DMS153 treated with DMSO at 0.1 percent for 48 hours (cell line): ENCODE results near the gene SULT2A1.
"Not testable (repeated sequence)": the region's sequence is repeated elsewhere in the genome, so short reads cannot be mapped to it uniquely, and the experiment has no call there.

Experiments
- DNase-seq: peaks from one replicate; lab custom pipeline; 2025; ENCODE audit not compliant: unreplicated experiment; lab: John Stamatoyannopoulos, UW

SULT2A1 gene

GRCh38 chr19:47886010-47886559 lies at the start of gene SULT2A1:
SULT2A1 (minus strand) TSS chr19:47886315; CDS start chr19:47886257, 58 bp downstream.
- DNase-seq = no peak

- DNase-seq = not testable (repeated sequence)
Observed at GRCh38 chr19:47928581-47928980, 42.5 kb upstream of the SULT2A1 start.

DNA sequence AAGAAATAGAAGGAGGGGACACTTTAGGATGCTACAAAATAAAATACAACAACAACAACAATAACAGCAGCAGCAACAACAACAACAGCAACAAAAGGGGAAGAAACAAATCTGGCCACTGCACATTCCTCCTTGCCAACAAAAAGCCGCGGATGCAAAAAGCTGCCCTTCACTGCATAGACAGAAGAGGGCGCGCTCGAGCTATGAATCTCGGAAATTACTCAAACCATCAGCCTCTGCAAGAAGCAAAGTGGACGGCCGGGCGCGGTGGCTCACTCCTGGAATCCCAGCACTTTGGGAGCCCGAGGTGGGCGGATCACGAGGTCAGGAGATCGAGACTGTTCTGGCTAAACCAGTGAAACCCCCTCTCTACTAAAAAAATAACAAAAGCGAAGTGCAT lies 34.0 kb upstream of the SULT2A1 start:
- DNase-seq = not testable (repeated sequence)

DNA sequence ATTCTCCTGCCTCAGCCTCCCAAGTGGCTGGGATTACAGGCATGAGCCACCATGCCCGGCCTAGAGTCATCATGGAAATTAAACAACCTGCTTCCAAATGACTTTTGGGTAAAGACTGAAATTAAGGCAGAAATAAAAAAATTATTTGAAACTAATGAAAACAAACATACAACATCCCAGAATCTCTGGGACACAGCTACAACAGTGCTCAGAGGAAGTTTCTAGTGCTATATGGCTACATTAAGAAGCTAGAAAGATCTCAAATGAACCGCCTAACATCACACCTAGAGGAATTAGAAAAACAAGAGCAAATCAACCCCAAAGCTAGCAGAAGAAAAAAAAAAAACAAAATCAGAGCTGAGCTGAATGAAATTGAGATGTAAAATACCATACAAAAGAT lies 24.1 kb upstream of the SULT2A1 start:
- not testable (repeated sequence) for DNase-seq

DNA sequence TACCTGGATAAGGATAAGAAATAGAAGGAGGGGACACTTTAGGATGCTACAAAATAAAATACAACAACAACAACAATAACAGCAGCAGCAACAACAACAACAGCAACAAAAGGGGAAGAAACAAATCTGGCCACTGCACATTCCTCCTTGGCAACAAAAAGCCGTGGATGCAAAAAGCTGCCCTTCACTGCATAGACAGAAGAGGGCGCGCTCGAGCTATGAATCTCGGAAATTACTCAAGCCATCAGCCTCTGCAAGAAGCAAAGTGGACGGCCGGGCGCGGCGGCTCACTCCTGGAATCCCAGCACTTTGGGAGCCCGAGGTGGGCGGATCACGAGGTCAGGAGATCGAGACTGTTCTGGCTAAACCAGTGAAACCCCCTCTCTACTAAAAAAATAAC lies 23.2 kb upstream of the SULT2A1 start:
- DNase-seq = not testable (repeated sequence)

GRCh38 chr19:47901370-47901769 lies 15.3 kb upstream of the SULT2A1 start:
- DNase-seq = no peak

GRCh38 chr19:47899335-47899734 lies 13.2 kb upstream of the SULT2A1 start:
- no peak for DNase-seq

- DNase-seq = no peak
Observed at GRCh38 chr19:47897861-47898260, 11.7 kb upstream of the SULT2A1 start.

DNA sequence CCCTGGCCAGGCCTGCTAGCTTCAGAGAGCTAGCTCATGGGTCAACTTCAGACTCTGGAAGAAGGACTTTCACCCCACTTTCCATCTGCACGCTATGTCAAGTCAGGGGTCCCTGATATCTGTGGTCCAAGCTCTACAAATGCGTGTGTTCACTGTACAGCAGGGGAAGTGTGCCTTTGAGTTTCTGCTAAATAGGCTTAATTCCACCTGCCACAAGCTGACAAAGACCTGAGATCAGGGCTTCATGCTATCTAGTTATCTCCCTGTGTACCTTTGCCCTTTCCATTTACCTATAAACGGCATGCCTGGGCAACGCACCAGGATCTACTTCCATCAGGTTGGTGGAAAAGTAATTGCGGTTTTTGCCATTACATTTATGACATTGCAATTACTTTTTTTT lies 10.7 kb upstream of the SULT2A1 start:
- no peak for DNase-seq

DNA sequence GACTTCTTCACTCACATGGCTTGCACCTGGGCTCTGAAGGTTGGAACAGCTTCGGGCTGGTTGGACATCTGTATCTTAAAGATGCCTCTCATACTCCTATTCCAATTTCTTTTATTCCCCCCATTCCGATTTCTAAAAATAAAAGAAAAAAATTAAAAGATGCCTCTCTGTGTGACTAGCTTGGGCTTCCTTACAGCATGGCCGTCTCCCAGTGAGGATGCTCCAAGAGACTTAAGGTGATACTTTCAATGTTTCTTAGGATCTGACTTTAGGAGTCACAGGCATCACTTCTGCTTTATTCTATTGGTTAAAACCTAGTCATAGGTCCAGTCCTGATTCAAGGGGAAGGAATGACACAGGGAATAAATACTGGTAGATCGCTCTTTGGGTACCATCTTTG lies 9.9 kb upstream of the SULT2A1 start:
- DNase-seq = no peak

DNA sequence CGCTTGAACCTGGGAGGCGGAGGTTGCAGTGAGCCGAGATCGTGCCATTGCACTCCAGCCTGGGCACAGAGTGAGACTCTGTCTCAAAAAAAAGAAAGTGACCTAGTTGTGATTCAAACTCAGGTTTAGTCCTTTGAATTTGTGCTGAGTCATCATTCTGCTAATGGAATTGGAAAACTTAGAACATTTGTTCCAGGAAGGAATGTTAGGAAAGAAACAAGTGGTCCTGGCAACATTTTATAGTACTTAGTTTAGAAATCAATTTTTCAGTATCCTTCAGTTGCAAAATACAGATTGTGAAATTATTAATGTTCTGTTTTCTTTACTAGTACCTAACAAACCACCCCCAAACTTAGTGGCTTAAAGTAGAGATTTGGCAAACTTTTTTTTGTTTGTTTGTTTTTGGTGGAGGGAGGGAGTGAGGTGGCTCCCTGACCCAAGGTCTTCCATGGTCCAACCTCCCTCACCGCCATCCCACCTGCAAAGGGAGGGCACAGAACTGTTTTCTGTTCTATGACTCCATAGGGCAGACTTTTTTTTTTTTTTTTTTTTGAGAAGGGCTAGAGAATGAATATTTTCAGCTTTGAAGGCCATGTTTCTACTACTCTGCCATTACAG lies 9.2 kb upstream of the SULT2A1 start:
- DNase-seq = no peak

DNA sequence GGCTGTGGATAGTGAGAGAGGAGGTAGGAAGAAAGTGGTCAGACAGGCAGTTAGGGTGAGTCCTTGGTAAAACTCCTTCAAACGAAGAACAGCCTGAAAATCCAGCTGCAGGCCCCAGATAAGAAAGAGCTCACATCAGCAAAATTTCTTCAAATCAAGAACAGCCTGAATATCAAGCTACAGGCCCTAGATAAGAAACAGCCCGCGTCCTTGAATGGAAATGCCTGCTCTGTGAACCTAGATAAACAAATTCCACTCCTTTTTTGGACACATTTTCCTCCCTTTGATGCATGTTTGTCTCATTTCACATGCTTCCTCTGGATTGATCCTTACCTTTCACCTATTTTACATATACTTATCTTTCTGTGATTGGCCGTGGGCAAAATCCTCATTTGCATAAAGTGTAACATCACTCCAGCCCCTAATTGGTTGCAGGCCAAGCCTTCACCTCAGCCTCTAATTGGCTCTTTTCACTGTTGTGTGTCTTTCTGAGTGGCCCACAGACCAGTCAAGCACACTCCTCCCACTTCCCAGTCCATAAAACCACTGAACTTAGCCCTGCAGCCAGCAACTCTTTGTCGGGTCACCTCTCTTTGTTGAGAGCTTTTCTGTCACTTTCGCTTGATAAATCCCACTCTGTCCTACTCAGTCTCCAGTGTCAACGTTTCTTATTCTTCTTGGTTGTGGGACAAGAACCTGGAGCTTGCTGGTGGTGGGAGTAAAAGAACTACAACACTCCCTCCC lies 6.0 kb upstream of the SULT2A1 start:
- DNase-seq = no peak

GRCh38 chr19:47891622-47891922 lies 5.5 kb upstream of the SULT2A1 start:
- no peak for DNase-seq

GRCh38 chr19:47890865-47891621 lies 4.9 kb upstream of the SULT2A1 start:
- no peak for DNase-seq

DNA sequence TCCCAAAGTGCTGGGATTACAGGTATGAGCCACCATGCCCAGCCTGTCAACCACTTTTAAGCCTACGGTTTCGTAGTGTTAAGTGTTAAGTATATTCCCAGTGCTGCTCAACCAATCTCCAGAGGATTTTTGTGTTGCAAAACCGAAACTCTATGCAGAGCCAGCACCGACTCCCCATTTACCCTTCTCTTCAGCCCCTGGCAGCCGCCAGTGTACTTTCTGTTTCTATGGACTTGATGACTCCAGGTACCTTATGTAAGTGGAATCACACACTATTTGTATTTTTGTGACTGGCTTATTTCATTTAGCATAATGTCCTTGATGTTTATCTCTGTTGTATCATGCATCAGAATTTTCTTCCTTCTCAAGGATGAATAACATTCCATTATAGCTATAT lies 1.1 kb downstream of the SULT2A1 start:
- no peak for DNase-seq

- no peak for DNase-seq
Observed at GRCh38 chr19:47882890-47883289, 3.2 kb downstream of the SULT2A1 start.

DNA sequence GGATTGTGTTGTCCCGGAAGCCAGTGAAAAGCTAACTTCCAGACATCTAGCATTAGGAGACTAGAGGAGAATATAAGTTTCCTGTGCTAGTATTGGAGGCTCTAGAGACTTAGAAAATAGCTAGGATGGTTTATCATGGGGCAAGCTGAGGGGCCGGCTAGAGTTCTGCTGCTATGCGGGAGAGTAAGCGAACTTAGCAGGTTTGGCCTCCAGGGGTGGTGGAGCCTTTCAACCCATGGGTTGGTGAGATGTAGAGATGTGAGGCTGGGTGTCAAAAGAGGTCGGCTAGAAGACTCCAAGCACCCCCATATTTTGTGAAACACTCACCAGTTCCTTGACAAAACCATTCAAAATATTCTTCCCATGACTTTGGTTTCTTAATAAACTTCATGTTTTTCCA lies 4.4 kb downstream of the SULT2A1 start:
- DNase-seq = no peak

GRCh38 chr19:47879385-47879784 lies 6.7 kb downstream of the SULT2A1 start:
- not testable (repeated sequence) for DNase-seq

- DNase-seq = no peak
Observed at GRCh38 chr19:47878906-47879305, 7.2 kb downstream of the SULT2A1 start.

DNA sequence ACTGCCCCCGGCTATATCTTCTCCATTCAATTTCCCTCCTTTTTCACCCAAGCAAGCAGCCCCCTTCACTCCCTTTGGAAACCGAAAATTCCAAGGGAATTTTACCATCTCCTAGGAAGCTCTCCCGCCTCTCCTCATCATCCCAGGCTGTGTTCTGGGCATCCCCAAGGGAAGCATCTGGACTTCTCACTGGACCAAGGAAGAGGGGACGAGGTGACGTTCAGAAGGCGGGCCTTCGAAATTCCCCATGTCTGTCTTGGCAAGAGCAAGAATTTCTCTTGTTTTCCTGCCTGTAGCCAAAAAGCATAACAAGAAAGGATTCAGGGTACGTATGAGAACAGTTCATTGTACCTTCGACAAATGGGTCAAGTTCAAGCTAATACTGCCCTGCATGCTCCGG lies 20.9 kb downstream of the SULT2A1 start:
- no peak for DNase-seq

- peak; percentile 55 for DNase-seq
Observed at GRCh38 chr19:47863514-47863936, 22.6 kb downstream of the SULT2A1 start.

DNA sequence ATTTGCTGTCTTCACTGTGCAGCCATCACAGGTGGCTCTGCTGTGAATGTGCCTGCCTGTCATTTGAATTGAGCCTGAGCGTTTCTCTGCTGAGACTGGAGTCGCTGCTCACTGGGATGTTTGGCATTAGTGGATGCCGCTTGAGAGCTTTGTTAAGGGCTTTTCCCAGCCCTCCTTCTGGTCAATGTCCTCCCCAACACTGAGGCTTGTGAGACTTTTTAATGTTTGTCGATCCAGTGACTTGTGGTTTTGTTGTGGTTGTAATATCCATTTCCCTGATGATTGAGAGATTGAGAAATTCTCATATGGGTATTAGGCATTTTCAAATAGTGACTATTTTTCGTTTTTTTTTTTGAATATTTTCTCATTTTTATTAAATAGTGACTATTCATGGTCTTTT lies 24.5 kb downstream of the SULT2A1 start:
- DNase-seq = no peak
